Left renal pelvis (tissue), 4 donors: Measurements from ENCODE around the gene VAV1. TPM values are rescaled to one million over a fixed set of nuclear protein-coding genes. Genes with fewer than 3 reads are reported as not detected.
"Not testable (repeated sequence)": the region's sequence is repeated elsewhere in the genome, so short reads cannot be mapped to it uniquely, and the experiment has no call there.

Experiments
- DNase-seq, 4 donors: peaks; one replicate each; pipeline ENCODE4 v3.0.0-alpha.2; 2013; ENCODE audit warnings: low read depth in 4 of 4, low spot score in 3 of 4
- polyA plus RNA-seq, 4 donors: library from polyadenylated mRNA; unstranded; fragments of 120-200 nt; gene quantifications; one replicate each; pipeline ENCODE4 v1.2.1, GENCODE V29; 2013; ENCODE audit not compliant: insufficient read length in 4 of 4

The VAV1 gene
- polyA plus RNA-seq, 4 donors = 1.1 to 4.2 (median 1.7) TPM

GRCh38 chr19:6779206-6779605 lies 6.7 kb downstream of the VAV1 start:
- DNase-seq = no peak

GRCh38 chr19:6787393-6787792 lies 14.9 kb downstream of the VAV1 start:
- DNase-seq = no peak

GRCh38 chr19:6788896-6789295 lies 16.4 kb downstream of the VAV1 start:
- no peak for DNase-seq

DNA sequence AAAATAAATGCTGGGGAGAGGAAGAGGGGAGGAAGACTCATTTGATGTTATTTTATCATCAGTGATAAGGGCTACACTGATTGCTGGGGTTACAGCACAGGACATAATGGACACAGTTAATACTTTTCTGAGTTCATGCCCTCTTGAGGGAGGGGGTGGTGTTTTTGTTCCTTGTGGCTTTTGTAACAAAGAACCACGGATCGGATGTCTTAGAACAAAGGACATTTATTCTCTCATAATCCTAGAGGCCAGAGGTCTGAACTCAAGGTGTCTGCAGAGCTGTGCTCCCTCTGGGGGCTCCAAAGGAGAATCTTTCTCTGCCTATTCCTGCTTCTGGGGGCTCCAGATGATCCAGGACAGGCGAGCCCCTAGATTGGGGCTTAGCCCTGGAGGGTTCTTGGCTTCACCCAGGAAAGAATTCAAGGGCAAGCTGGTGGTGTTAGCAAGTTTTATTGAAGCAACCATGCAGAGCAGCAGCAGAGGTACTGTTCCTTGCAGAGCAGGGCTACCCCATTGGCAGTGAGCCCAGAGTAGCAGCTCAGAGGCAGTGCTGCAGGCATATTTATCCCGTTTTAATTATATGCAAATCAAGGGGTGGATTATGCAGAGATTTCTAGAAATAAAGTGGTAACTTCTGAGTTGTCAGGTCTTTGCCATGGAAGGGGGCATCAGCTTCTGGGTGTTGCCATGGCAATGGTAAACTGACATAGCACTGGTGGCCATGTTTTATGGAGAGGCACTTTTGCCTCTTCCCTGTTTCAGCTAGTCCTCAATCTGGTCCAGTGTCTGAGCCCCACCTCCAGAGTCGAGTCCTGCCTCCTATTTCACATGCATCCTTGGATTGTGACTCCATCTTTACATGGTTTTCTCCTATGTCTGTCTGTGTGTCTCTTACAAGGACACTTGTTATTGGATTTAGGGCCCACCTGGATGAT lies 18.0 kb downstream of the VAV1 start:
- no peak for DNase-seq

GRCh38 chr19:6791237-6791636 lies 18.7 kb downstream of the VAV1 start:
- no peak for DNase-seq

GRCh38 chr19:6793411-6793810 lies 20.9 kb downstream of the VAV1 start:
- no peak for DNase-seq

DNA sequence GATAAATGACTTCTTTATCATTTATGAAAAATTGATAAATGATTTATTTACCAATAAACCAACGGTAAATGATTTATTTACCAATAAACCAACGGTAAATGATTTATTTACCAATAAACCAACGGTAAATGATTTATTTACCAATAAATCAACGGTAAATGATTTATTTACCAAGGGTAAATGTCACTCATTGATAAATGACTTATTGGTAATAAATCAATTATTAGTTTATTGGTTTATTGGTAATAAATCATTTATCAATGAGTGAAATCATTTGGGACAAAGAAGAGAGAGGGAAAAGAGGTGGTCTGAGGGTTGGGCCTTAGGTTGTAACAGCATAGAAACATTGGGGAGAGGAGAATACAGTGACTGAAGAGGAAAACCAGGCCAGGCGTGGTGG lies 21.5 kb downstream of the VAV1 start:
- DNase-seq = no peak

GRCh38 chr19:6794686-6795431 lies 22.4 kb downstream of the VAV1 start:
- no peak for DNase-seq

GRCh38 chr19:6796278-6796677 lies 23.8 kb downstream of the VAV1 start:
- DNase-seq = no peak

DNA sequence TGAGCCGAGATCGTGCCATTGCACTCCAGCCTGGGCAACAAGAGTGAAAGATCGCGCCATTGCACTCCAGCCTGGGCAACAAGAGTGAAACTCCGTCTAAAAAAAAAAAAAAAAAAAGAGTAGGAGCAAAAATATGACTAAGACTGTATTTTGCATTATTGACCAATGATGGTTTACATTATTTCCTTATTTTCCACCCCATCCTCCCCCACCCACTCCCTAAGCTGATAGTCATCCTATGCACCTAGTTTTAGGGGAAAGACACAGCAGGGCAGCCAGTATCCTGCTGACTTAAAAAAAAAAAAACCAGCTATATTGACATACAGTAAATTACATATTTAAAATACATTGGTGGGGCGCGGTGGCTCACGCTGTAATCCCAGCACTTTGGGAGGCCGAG lies 25.1 kb downstream of the VAV1 start:
- no peak for DNase-seq

GRCh38 chr19:6800160-6800790 lies 27.8 kb downstream of the VAV1 start:
- DNase-seq = not testable (repeated sequence)

GRCh38 chr19:6800991-6801484 lies 28.5 kb downstream of the VAV1 start:
- no peak for DNase-seq

DNA sequence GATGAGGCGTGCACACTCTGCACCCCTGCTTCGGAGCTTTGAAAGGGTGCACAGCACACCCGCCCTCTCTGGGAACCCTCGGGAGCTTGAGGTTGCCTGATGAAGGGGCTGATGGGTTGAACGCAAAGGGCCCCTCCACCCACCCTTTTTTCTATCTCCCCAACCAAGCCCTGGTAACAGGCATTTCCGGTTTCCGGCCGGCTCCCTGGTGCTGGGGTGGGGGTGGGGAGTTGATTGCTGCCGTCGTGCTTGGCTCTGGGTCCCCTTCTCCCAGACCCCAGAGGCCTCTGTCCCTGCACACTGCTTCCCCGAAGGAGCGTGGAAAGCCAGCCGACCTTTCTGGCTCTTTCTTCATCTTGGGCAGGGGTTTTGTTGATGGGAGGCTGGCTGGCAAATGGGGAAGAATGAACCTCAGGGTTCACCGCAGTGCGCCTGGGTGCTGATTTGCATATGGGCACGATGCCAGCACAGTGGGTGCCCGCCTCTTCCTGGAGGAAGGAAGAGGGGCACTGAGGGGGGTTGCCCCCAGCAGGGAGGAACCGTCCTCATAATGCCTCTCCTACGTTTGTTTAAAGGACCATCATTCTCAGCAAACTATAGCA lies 29.1 kb downstream of the VAV1 start:
- no peak for DNase-seq

DNA sequence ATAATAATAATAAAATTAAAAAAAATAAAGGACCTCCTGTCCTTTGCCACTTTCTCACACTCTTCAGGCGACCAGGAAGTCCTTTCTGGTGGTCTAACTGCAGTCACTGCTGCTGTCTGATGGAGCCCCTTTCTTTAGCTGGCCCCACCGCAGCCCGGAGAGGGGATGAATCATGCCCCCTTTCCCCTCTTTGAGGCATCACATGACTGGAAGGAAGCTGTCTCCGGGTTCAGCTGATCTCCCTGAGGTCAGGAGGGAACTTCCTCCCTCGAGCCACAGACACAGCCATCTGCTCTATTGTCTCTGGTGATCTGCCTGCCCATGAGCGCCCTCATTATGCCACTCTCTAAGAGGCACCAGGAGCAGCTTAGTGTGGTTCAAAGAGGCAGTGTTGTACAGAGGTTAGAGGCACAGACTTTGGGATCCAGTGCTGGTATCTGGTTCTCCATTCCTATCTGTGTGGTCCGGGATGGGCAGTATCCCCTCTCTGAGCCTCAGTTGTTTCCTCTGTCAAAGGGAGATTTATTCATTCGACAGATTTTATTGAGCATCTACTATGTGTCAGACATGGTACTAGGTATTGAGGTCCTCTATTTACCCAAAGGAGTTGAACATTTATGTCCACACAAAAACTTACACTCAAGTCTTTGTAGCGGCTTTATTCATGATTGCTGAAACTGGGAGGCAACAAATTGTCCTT lies 30.0 kb downstream of the VAV1 start:
- no peak for DNase-seq

GRCh38 chr19:6803036-6803404 lies 30.5 kb downstream of the VAV1 start:
- no peak for DNase-seq

DNA sequence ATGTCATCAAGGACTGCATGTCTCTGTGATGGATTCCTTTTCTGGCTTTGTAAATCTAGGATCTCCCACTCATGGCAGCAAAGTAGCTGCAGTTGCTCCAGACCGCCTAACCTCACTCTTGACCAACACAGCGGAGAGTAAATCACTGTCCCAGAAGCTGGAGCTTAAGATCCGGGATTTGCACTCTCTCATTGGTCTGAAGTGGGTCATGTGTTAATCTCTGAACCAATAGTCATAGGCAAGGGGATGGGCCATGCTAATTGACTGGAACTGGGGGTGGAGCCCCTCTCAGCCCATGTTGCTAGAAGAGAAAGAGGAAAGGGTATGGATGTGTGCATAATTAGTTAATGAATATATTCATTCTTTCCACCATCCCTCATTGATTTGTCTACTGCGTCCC lies 34.0 kb downstream of the VAV1 start:
- DNase-seq = no peak

- DNase-seq = no peak
Measured at GRCh38 chr19:6807291-6807690, 34.8 kb downstream of the VAV1 start.

- DNase-seq = no peak
Measured at GRCh38 chr19:6808494-6808893, 36.0 kb downstream of the VAV1 start.

GRCh38 chr19:6809262-6809661 lies 36.8 kb downstream of the VAV1 start:
- DNase-seq = no peak

GRCh38 chr19:6811378-6811777 lies 38.9 kb downstream of the VAV1 start:
- no peak for DNase-seq
